Esophagus squamous epithelium (tissue), 4 donors: Measurements from ENCODE around the gene OR51D1.

Source experiments
- CTCF ChIP-seq, 6 experiments: fragments of 450-650 bp in 4 of 6; fragments of 200-600 bp in 2 of 6; sonication (generic) in 2 of 6; IDR thresholded peaks; one replicate each; pipeline ENCODE4 v1.5.1; 2016 to 2019; ENCODE audit warnings: antibody characterized with exemption in 6 of 6, mild to moderate bottlenecking in 4 of 6, moderate library complexity in 4 of 6
- POLR2A ChIP-seq, 4 donors: fragments of 450-650 bp; IDR thresholded peaks; one replicate each; pipeline ENCODE4 v1.6.1; 2017; ENCODE audit warnings: antibody characterized with exemption in 4 of 4, mild to moderate bottlenecking in 4 of 4, moderate library complexity in 3 of 4

GRCh38 chr11:4654635-4655369, 17.5 kb downstream of the OR51D1 start:
- no peak for TF ChIP-seq CTCF (IDR thresholded peaks at IDR 0.05)
- no peak for TF ChIP-seq POLR2A (IDR thresholded peaks at IDR 0.05)
